GM12873 (cell line): ENCODE data around the gene GAS2L3.

Experiments used
- TF ChIP-seq, protein P1 (sequence below): IDR thresholded peaks from 2 replicates; pipeline ENCODE4 v1.5.1; 2012; ENCODE audit warnings: low read depth, mild to moderate bottlenecking, moderate library complexity, low read length, control low read depth; ENCODE audit not compliant: insufficient read depth; ENCODE audit errors: missing control alignments

The GAS2L3 gene

DNA sequence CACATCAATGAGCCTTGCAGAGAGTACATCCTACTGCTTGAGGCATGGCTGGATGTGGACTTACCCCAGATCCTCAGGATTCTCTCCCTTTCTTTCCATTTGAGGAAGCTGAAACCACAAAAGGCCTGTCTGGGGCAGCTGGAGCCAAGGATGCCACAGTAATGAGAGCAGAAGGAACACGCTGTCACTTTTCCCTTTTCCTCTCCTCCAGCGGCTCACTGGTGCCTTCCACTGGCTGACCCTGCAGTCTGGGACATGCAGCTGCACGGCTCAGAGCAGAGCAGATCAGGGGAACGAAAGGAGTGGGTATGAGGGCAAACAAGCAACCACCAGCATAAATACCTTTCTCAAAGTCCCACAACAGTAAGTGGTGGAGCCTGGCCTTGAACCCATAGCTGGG, 78.2 kb downstream of the GAS2L3 start:
- TF ChIP-seq, protein P1, sequence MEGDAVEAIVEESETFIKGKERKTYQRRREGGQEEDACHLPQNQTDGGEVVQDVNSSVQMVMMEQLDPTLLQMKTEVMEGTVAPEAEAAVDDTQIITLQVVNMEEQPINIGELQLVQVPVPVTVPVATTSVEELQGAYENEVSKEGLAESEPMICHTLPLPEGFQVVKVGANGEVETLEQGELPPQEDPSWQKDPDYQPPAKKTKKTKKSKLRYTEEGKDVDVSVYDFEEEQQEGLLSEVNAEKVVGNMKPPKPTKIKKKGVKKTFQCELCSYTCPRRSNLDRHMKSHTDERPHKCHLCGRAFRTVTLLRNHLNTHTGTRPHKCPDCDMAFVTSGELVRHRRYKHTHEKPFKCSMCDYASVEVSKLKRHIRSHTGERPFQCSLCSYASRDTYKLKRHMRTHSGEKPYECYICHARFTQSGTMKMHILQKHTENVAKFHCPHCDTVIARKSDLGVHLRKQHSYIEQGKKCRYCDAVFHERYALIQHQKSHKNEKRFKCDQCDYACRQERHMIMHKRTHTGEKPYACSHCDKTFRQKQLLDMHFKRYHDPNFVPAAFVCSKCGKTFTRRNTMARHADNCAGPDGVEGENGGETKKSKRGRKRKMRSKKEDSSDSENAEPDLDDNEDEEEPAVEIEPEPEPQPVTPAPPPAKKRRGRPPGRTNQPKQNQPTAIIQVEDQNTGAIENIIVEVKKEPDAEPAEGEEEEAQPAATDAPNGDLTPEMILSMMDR, result no peak

DNA sequence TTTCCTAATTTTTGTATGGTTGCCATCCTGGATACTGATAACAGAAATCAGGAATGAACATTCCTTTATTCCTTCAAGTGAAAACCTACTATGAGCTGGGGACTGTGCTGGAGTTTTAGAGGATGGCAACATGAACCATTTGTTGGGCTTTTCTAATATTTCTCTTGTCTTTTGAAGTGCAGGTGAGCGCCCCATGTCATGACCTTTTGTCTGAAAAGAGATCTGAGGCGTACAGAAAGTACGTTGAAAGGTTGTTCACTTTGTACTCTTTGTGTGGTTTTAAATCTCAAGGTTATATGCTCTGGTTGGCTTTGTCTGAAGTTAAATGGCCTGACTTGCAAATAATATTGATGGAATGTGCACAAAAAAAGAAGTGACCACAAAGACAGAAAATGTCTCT, 79.0 kb downstream of the GAS2L3 start:
- TF ChIP-seq, protein P1, result no peak

DNA sequence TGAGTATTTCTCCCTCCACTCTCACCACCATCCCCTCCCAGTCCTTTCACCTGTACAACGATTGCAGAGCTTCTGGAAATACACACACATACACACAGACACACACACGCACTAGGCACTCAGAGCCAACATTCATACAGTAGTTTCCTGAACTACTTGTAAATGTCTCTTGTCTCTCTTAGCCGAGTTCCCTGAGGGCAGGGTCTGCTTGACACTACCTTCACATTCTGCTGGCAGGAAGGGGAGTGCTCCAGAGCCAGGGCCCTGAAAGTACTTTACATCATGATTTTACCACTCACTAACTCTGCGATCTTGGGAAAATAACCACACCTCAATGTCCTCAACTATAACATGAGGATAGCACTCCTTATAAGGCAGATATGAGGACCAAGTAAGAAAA, 82.7 kb downstream of the GAS2L3 start:
- TF ChIP-seq, protein P1, result no peak

- TF ChIP-seq, protein P1, result no peak
Measured at GRCh38 chr12:100656856-100657255, 83.4 kb downstream of the GAS2L3 start.

- TF ChIP-seq, protein P1, result no peak
Measured at GRCh38 chr12:100661300-100661951, 87.9 kb downstream of the GAS2L3 start.

- TF ChIP-seq, protein P1, result no peak
Measured at GRCh38 chr12:100666588-100666987, 93.1 kb downstream of the GAS2L3 start.

- TF ChIP-seq, protein P1, result peak; percentile 94
Measured at GRCh38 chr12:100668945-100669536, 95.6 kb downstream of the GAS2L3 start.
